Panc1 (cell line): ENCODE data around the gene LRFN3. TPM values are rescaled to one million over a fixed set of nuclear protein-coding genes. Genes with fewer than 3 reads are reported as not detected.
"Not testable (repeated sequence)": the region's sequence is repeated elsewhere in the genome, so short reads cannot be mapped to it uniquely, and the experiment has no call there.

Experiments used
- ATAC-seq: fragments of 200-7000 bp; cut with Tn5 transposase; 2 replicates; pipeline ENCODE4 v1.9.1; 2020; ENCODE audit warnings: mild to moderate bottlenecking, moderate library complexity
- BruUV-seq: library from RNA; stranded (reverse); fragments of 400-500 nt; replicated peaks from 2 replicates; lab custom pipeline; 2021; lab: Mats Ljungman, UMichigan
- CTCF ChIA-PET: fragments of 300-600 bp; sonication (Branson Sonifier 250); formaldehyde crosslinking; loops from one replicate; lab custom pipeline; 2022; ENCODE audit warnings: antibody characterized with exemption; lab: Charles Lee
- POLR2A ChIA-PET: fragments of 300-600 bp; sonication (Branson Sonifier 250); formaldehyde crosslinking; loops from one replicate; lab custom pipeline; 2022; ENCODE audit warnings: antibody characterized with exemption; lab: Charles Lee
- DNase-seq: peaks from one replicate; pipeline ENCODE4 v3.0.0-alpha.2; 2010; ENCODE audit warnings: low read depth, low spot score
- H3K27ac ChIP-seq: 2 replicates; pipeline ENCODE4 v1.5.1; 2011; ENCODE audit warnings: mild to moderate bottlenecking, low read length, inconsistent platforms
- H3K27me3 ChIP-seq: fragments of 200-500 bp; sonication (Bioruptor generic); 2 replicates; pipeline ENCODE4 v1.6.0; 2014; ENCODE audit warnings: low read length, inconsistent platforms; ENCODE audit not compliant: control insufficient read depth, insufficient read depth
- H3K36me3 ChIP-seq: fragments of 200-500 bp; sonication (Bioruptor generic); 2 replicates; pipeline ENCODE4 v1.5.1; 2014; ENCODE audit warnings: inconsistent platforms, mild to moderate bottlenecking, low read length, moderate library complexity; ENCODE audit not compliant: control insufficient read depth, insufficient read depth
- H3K4me1 ChIP-seq: 2 replicates; pipeline ENCODE4 v1.5.1; 2011; ENCODE audit warnings: inconsistent platforms, mild to moderate bottlenecking, low read length, moderate library complexity; ENCODE audit not compliant: control insufficient read depth, insufficient read depth
- H3K4me3 ChIP-seq, 2 experiments: 2 replicates each; pipeline ENCODE4 v1.5.1; 2011 to 2012; ENCODE audit warnings: low read depth in 2 of 2, low read length in 2 of 2, mild to moderate bottlenecking in 2 of 2, inconsistent platforms in 1 of 2, moderate library complexity in 1 of 2
- H3K9me3 ChIP-seq: fragments of 200-500 bp; sonication (Bioruptor generic); 2 replicates; pipeline ENCODE4 v1.5.1; 2014; ENCODE audit warnings: low read depth, mild to moderate bottlenecking, inconsistent platforms, low read length, moderate library complexity; ENCODE audit not compliant: control insufficient read depth, insufficient read depth
- POLR2AphosphoS5 ChIP-seq: IDR thresholded peaks from 2 replicates; pipeline ENCODE4 v1.6.1; 2012; ENCODE audit warnings: mild to moderate bottlenecking, low read depth, low read length, moderate library complexity
- SIN3A ChIP-seq: IDR thresholded peaks from 2 replicates; pipeline ENCODE4 v1.6.1; 2012; ENCODE audit warnings: low read depth, mild to moderate bottlenecking, low read length, moderate library complexity, borderline replicate concordance; ENCODE audit not compliant: insufficient read depth
- TCF7L2 ChIP-seq: IDR thresholded peaks from 2 replicates; pipeline ENCODE4 v1.6.1; 2011; ENCODE audit warnings: mild to moderate bottlenecking, low read depth, low read length, inconsistent platforms
- in situ Hi-C: cut with HindIII; loops from 2 replicates; pipeline ENCODE4 v1.10.0; 2016; ENCODE audit warnings: low sequenced_read_pairs, low pct_unique_long_range_greater_than_20kb
- intact Hi-C: fragments of 100-400 bp; cut with micrococcal nuclease; formaldehyde crosslinking; loops from one replicate; pipeline ENCODE4 v1.10.0; 2022; ENCODE audit not compliant: unreplicated experiment
- total RNA-seq: library from RNA; stranded (reverse); gene quantifications from one replicate; pipeline ENCODE4 v1.2.1, GENCODE V29; 2021; ENCODE audit not compliant: unreplicated experiment
- TF ChIP-seq, protein P1 (sequence below), 2 experiments: IDR thresholded peaks; 2 replicates each; pipeline ENCODE4 v1.6.1; 2011 to 2012; ENCODE audit warnings: low read depth in 2 of 2, control low read depth in 1 of 2, low read length in 1 of 2, mild to moderate bottlenecking in 1 of 2, moderate library complexity in 1 of 2; ENCODE audit not compliant: insufficient read depth in 1 of 2
- TF ChIP-seq, protein P2 (sequence below): fragments of 450-650 bp; IDR thresholded peaks from 2 replicates; pipeline ENCODE4 v1.5.1; 2017; ENCODE audit warnings: mild to moderate bottlenecking

Gene LRFN3
- total RNA-seq, 1 experiment from 2014 or later = 16.7 TPM

GRCh38 chr19:35978832-35979365 is 42.7 kb downstream of the LRFN3 start:
- DNase-seq = no peak
- Histone ChIP-seq H3K27ac (no peak overlapping the region), H3K27me3 (peaks cover 7% of the 10 kb centered on the region; the same call in 1 of the 2 replicates), H3K4me1 (no peaks in the 10 kb centered on the region), H3K36me3 (no peaks in the 10 kb centered on the region), H3K4me3 (no peak overlapping the region), H3K9me3 (no peaks in the 10 kb centered on the region)
- in situ Hi-C loops = no loop called here
- no peak for ATAC-seq
- POLR2A ChIA-PET = interaction anchor here (0.6 kb wide), 1 partner anchor 29 kb away, joined by 6 read pairs; no protein-coding TSS in a partner anchor
- intact Hi-C loops = no loop called here
- TF ChIP-seq, protein P1, sequence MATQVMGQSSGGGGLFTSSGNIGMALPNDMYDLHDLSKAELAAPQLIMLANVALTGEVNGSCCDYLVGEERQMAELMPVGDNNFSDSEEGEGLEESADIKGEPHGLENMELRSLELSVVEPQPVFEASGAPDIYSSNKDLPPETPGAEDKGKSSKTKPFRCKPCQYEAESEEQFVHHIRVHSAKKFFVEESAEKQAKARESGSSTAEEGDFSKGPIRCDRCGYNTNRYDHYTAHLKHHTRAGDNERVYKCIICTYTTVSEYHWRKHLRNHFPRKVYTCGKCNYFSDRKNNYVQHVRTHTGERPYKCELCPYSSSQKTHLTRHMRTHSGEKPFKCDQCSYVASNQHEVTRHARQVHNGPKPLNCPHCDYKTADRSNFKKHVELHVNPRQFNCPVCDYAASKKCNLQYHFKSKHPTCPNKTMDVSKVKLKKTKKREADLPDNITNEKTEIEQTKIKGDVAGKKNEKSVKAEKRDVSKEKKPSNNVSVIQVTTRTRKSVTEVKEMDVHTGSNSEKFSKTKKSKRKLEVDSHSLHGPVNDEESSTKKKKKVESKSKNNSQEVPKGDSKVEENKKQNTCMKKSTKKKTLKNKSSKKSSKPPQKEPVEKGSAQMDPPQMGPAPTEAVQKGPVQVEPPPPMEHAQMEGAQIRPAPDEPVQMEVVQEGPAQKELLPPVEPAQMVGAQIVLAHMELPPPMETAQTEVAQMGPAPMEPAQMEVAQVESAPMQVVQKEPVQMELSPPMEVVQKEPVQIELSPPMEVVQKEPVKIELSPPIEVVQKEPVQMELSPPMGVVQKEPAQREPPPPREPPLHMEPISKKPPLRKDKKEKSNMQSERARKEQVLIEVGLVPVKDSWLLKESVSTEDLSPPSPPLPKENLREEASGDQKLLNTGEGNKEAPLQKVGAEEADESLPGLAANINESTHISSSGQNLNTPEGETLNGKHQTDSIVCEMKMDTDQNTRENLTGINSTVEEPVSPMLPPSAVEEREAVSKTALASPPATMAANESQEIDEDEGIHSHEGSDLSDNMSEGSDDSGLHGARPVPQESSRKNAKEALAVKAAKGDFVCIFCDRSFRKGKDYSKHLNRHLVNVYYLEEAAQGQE (IDR thresholded peaks at IDR 0.05; ENCODE audit: insufficient read depth in 1 of 2, low read depth in 2 of 2, low read length in 1 of 2) = peak in 1 of 2 experiments; percentile 11; a peak in 1 of 4 replicates
- TF ChIP-seq POLR2AphosphoS5 = no peak
- no TSS peak for BruUV-seq
- CTCF ChIA-PET = no interaction called here

- DNase-seq, intact Hi-C loops, ATAC-seq, BruUV-seq, POLR2A ChIA-PET, H3K4me1 ChIP-seq, CTCF ChIA-PET, in situ Hi-C loops, H3K36me3 ChIP-seq, H3K27ac ChIP-seq, H3K27me3 ChIP-seq, H3K9me3 ChIP-seq, H3K4me3 ChIP-seq: not testable (repeated sequence)
Measured at GRCh38 chr19:35980997-35981396, 44.8 kb downstream of the LRFN3 start.

DNA sequence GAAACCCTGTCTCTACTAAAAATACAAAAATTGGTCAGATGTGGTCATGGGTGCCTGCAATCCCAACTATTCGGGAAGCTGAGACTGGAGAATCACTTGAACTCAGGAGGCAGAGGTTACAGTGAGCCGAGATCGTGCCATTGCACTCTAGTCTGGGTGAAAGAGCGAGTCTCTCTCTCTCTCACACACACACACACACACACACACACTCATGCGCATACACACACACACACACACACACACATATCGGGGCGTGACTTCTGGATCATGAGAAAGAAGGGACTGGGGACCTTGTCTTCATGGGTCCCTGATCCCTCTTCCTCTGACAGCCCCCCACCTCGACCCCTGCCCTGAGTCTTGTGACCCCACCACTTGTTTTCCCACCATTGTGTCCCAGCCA is 47.0 kb downstream of the LRFN3 start:
- BruUV-seq = no TSS peak
- Histone ChIP-seq H3K4me3 (no peak overlapping the region), H3K36me3 (no peaks in the 10 kb centered on the region), H3K27ac (no peak overlapping the region), H3K27me3 (peaks cover 7% of the 10 kb centered on the region; the same call in 1 of the 2 replicates), H3K9me3 (no peaks in the 10 kb centered on the region), H3K4me1 (no peaks in the 10 kb centered on the region)
- ChIA-PET POLR2A (no interaction called here), CTCF (interaction anchor here (1.3 kb wide), 1 partner anchor 12 kb away, joined by 3 read pairs; no protein-coding TSS in a partner anchor)
- ATAC-seq = no peak
- in situ Hi-C loops = no loop called here
- intact Hi-C loops = no loop called here
- DNase-seq = no peak
- TF ChIP-seq SIN3A (no peak), POLR2AphosphoS5 (no peak), TCF7L2 (no peak)
- TF ChIP-seq, protein P2, sequence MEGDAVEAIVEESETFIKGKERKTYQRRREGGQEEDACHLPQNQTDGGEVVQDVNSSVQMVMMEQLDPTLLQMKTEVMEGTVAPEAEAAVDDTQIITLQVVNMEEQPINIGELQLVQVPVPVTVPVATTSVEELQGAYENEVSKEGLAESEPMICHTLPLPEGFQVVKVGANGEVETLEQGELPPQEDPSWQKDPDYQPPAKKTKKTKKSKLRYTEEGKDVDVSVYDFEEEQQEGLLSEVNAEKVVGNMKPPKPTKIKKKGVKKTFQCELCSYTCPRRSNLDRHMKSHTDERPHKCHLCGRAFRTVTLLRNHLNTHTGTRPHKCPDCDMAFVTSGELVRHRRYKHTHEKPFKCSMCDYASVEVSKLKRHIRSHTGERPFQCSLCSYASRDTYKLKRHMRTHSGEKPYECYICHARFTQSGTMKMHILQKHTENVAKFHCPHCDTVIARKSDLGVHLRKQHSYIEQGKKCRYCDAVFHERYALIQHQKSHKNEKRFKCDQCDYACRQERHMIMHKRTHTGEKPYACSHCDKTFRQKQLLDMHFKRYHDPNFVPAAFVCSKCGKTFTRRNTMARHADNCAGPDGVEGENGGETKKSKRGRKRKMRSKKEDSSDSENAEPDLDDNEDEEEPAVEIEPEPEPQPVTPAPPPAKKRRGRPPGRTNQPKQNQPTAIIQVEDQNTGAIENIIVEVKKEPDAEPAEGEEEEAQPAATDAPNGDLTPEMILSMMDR = no peak
- TF ChIP-seq, protein P1 (IDR thresholded peaks at IDR 0.05; ENCODE audit: insufficient read depth in 1 of 2, low read depth in 2 of 2, low read length in 1 of 2) = no peak
